ENCODE measurements around the gene MYO3B.
A peak's percentile ranks its signal among the peaks of the same experiment; 100 is the strongest.
"Not testable (repeated sequence)": the region's sequence is repeated elsewhere in the genome, so short reads cannot be mapped to it uniquely, and the experiment has no call there.

MYO3B gene

GRCh38 chr2:170521299-170521698, 343.4 kb downstream of the MYO3B start:
- no peak for DNase-seq

GRCh38 chr2:170523506-170523905, 345.6 kb downstream of the MYO3B start:
- no peak for DNase-seq

GRCh38 chr2:170524828-170525565, 347.1 kb downstream of the MYO3B start:
- no peak for DNase-seq

- DNase-seq = peak; percentile 98
These were observed 347.6 kb downstream of the MYO3B start for GRCh38 chr2:170525566-170525900.

- DNase-seq = peak; percentile 60
These were observed 352.4 kb downstream of the MYO3B start for GRCh38 chr2:170530284-170530745.

GRCh38 chr2:170530803-170531564, 353.0 kb downstream of the MYO3B start:
- no peak for DNase-seq

GRCh38 chr2:170531876-170532275, 353.9 kb downstream of the MYO3B start:
- no peak for DNase-seq

GRCh38 chr2:170533156-170533555, 355.2 kb downstream of the MYO3B start:
- DNase-seq = no peak

GRCh38 chr2:170535552-170535951, 357.6 kb downstream of the MYO3B start:
- DNase-seq = no peak

- DNase-seq = no peak
These were observed 366.9 kb downstream of the MYO3B start for GRCh38 chr2:170544817-170545216.

- no peak for DNase-seq
These were observed 370.4 kb downstream of the MYO3B start for GRCh38 chr2:170548304-170548703.

- no peak for DNase-seq
These were observed 372.6 kb downstream of the MYO3B start for GRCh38 chr2:170550501-170550900.

- not testable (repeated sequence) for DNase-seq
These were observed 374.0 kb downstream of the MYO3B start for GRCh38 chr2:170551899-170552298.

GRCh38 chr2:170553748-170554147, 375.8 kb downstream of the MYO3B start:
- no peak for DNase-seq

- peak; percentile 82 for DNase-seq
These were observed 376.5 kb downstream of the MYO3B start for GRCh38 chr2:170554278-170554955.

GRCh38 chr2:170562928-170563327, 385.0 kb downstream of the MYO3B start:
- DNase-seq = no peak

GRCh38 chr2:170563401-170563800, 385.5 kb downstream of the MYO3B start:
- no peak for DNase-seq

GRCh38 chr2:170566138-170566537, 388.2 kb downstream of the MYO3B start:
- DNase-seq = peak; percentile 8

GRCh38 chr2:170567429-170567828, 389.5 kb downstream of the MYO3B start:
- no peak for DNase-seq

GRCh38 chr2:170568511-170568910, 390.6 kb downstream of the MYO3B start:
- no peak for DNase-seq

GRCh38 chr2:170571612-170572011, 393.7 kb downstream of the MYO3B start:
- DNase-seq = peak; percentile 77

GRCh38 chr2:170573671-170574070, 395.7 kb downstream of the MYO3B start:
- DNase-seq = no peak

- no peak for DNase-seq
These were observed 398.3 kb downstream of the MYO3B start for GRCh38 chr2:170576296-170576695.

- DNase-seq = no peak
These were observed 399.4 kb downstream of the MYO3B start for GRCh38 chr2:170577356-170577755.
